ENCODE results near the gene SOX30.
A peak's percentile ranks its signal among the peaks of the same experiment; 100 is the strongest.
"Not testable (repeated sequence)": the region's sequence is repeated elsewhere in the genome, so short reads cannot be mapped to it uniquely, and the experiment has no call there.

Gene SOX30

DNA sequence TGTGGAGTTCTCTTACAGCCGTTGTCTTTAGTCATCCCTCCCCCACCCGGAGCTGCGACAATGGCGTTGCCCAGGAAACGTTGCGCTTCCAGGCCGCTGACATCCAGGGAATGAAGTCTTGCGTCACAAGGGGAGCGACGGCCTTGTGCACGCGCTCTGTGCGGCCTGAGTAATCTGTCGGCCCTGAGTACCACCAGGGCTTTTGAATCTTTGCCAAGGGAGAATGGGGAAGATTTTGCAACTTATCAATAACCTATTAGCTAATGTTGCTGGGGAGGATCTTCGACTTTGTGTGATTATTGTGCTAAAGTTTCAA, at the start of gene SOX30:
TSS of gene SOX30 (minus strand) at position 62 of the 316 bp plus-strand sequence. CDS start 360 bp downstream, outside the sequence.
- DNase-seq (ENCODE audit: low spot score) = no peak

DNA sequence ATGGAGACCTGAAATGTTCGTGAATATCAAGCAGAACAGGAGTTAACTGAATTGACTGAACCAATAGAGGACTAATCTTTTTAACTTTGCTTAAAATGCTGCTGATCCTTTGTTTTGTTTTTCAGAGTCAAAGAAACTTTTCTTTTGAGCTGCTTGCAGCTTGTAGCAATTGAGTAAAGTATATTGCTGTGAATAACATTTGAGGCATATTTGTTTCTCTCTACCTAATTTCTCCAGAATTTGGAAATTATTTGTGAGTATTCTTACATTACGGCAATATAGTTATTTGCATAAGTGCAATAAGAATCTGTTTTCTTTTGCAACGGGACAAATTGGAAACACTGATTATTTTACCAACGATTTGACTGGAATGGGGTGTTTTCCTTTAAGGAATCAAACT, 46.4 kb upstream of the SOX30 start:
- not testable (repeated sequence) for DNase-seq (ENCODE audit: low spot score)

DNA sequence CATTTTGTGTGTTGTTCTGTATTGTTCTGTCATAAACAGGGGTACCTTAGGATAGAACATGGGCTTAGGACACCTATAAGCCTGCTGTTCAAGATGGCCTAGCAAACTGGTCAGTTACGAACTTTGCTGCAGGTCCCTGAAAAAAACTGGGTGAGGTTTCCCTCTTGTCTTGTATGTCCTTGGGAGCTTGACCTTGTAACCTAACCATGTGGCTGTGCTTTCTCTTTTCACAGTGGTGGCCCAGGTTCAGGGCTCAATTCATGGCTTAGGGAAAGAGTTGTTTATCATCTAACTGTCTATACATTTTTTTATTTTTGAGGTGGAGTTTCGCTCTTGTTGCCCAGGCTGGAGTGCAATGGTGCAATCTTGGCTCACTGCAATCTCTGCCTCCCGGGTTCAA, 43.9 kb upstream of the SOX30 start:
- not testable (repeated sequence) for DNase-seq (ENCODE audit: low spot score)

DNA sequence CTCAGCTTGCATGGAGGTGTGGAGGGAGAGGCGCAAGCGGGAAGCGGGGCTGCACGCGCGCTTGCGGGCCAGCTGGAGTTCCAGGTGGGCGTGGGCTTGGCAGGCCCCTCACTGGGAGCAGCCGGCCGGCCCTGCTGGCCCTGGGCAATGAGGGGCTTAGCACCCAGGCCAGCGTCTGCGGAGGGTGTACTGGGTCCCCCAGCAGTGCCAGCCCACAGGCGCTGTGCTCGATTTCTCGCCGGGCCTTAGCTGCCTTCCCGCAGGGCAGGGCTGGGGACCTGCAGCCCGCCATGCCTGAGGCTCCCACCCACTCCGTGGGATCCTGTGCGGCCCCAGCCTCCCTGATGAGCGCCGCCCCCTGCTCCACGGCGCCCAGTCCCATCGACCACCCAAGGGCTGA, 41.6 kb upstream of the SOX30 start:
- not testable (repeated sequence) for DNase-seq (ENCODE audit: low spot score)

DNA sequence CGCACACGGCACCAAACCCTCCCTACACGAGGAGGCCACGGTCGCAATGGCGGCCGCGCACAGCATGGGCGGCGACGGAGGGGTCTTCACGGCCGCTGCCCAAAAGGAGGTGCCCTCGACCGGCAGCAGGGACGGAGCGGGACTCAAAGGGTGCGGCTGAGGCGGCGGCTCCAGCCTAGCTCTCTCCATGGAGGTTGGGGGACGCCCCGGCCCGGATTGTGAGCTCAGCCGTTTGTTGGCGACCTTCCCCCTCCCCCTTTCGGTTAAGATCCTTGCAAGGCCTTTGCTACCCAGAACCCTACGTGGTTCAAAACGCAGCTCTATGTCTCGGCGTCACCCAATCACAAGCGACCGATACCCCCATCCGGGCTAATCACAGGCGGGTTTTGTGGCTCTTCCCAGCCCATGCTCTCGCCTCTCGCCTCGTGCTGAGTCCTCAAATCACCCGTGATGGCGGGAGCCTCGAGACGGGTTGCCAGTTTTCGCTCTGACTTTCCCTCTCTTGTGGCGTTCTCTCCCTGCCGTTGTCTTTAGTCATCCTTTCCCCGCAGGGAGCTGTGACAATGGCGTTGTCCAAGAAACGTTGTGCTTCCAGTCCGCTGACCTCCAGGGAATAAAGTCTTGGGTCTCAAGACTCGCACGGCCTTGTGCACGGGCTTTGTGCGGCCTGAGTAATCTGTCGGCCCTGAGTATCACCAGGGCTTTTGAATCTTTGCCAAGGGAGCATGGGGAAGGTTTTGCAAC, 38.6 kb upstream of the SOX30 start:
- no peak for DNase-seq (ENCODE audit: low spot score)

DNA sequence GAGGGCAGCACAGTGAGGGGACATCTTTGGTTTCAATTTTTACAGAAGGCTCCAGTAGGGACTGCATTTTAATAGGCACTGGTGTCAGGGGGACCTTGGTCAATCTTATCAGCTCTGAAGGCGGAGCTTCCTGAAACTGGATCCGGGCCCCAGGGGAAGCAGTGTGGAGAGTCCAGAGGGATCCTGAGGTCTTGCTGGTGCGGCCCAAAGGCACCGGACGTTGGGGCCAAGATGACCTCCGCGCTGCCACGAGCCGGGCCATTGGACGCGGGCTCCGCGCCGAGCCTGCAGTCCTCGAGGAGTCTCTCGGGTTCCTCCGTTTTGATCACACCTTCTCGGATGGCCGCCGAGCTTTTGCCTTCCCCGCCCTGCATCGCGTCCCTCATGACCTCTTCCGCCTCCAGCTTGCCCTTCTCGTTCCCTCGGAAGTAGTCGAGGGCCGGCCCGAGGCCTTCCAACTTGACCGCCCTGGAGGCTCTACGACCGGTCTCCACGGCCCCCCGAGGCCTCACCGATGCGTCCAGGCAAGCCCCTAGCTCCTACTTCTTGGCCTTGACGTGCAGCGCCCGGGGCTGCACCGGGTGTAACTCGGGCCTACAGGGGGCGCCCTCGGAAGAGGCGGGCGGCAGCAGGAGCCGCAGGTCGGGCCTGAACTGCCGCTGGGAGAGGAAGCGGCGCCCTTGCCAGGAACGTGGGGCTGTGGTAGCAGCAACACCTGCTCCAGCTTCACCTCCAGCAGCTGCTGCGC, 37.9 kb upstream of the SOX30 start:
- no peak for DNase-seq (ENCODE audit: low spot score)

DNA sequence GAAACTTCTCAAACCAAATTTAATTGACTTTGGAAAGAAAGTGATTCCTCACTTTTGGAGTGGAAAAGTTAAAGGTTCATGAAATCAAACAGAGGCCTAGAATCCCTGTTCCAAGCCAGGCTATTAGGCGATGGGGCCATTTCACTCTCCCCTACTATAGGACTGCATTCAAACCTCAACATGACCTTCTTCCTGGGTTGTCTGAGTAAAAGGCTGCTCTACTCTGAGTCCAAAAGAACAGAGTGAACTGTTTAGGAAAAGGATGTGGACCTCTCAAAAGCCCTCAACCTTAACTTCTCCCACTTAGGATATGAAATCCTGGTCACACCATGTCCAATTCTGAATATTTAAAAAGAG, 34.9 kb upstream of the SOX30 start:
- DNase-seq (ENCODE audit: low spot score) = no peak

DNA sequence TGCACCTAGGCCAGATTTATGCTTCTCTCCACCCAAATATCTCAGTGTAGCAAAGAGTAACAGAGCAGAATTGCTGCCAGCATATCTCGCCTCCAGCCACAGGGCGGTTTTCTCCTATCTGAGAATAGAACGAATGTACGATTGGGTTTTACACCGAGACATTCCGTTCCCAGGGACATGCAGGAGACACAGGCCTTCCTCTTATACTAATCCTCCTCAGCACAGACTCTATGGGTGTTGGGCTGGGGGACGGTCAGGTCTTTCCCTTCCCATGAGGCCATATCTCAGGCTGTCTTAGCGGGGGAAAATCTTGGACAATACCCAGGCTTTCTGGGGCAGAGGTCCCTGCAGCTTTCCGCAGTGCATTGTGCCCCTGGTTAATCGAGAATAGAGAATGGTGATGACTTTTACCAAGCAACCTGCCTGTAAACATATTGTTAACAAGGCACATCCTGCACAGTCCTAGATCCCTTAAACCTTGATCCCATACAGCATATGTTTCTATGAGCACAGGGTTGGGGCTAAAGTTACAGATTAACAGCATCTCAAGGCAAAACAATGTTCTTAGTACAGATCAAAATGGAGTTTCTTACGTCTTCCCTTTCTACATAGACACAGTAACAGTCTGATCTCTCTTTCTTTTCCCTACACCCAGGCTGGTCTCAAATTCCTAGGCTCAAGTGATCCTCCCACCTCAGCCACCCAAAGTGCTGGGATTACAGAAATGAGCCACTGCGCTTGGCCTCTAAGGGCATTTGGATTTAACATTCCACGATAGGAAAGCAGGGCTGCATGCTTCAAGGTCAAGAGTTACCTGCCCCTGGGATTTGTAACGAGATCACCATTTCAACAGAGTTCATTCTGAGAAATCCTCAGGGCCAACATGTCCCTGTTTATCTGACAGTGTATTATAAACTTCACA, 34.3 kb upstream of the SOX30 start:
- not testable (repeated sequence) for DNase-seq (ENCODE audit: low spot score)

DNA sequence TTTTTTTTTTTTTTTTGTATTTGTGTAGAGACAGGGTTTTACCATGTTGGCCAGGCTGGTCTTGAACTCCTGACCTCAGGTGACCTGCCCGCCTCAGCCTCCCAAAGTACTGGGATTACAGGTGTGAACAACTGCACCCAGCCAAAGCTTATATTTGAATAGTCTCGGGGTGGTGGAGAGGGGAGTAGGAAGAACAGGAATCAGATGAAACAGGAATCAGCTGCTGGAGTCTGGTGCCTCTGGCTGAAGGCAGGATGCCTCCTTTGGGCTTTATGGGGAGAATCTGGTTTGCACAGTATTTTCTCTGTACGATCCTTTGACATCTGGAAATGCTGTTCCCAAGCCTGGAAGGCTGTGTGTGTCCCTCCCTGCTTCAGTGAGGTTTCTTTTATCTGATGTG, 30.0 kb upstream of the SOX30 start:
- DNase-seq (ENCODE audit: low spot score) = no peak

DNA sequence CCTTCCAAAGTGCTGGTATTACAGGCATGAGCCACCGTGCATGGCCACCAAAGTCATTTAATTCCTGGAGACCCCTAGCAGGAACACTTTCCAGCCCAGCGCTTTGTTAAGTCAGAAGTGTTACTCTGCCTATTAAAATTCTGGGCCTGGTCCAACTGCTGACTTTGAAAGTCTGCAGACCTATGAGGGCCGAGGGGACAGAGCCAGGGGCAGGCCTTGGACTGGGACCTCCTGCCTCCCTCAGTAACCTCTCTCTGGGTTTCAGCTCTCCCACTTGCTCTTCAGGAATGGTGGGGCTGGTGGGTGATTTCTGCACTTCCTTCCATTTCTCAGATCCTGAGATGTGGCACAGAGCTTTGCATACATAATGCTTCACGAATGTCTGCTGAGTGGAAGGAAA, 28.8 kb upstream of the SOX30 start:
- DNase-seq (ENCODE audit: low spot score) = no peak

DNA sequence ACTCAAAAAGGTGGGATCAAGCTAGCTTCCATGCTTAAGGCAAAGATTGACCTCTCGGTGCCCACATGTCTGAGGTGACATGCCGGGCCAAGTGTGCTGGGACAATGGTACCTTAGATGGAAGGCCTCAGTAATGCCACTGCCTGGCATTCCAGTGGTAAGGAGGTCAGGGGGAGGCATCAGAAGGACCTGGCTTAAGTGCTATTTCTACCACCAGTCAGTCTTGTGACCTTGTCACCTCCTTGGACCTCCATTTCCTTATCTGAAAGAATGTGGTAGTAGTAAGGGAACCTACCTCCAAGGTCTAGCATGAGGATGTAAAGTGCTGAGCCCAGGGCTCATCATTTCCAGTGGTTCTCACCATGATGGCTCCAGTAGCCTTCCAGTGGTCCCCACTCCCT, 28.0 kb upstream of the SOX30 start:
- DNase-seq (ENCODE audit: low spot score) = no peak

DNA sequence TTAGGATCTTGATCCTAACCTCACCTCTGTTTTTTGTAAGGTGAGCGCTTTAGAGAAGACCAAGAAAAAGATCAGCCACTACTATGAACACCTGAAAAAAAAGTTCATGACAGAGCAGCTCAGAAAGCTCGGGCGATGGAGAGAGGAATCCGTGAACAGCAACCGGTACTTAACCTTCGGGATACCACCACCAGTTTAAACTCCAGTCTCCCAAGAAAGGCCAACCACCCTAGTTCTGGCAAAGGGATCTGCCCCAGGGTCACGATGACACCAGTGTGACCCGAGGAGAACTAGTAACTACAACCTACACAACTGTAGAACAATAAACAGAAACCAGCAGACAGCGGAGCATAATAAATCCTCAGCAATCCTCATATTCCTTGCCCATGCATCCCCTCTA, 27.6 kb upstream of the SOX30 start:
- no peak for DNase-seq (ENCODE audit: low spot score)

DNA sequence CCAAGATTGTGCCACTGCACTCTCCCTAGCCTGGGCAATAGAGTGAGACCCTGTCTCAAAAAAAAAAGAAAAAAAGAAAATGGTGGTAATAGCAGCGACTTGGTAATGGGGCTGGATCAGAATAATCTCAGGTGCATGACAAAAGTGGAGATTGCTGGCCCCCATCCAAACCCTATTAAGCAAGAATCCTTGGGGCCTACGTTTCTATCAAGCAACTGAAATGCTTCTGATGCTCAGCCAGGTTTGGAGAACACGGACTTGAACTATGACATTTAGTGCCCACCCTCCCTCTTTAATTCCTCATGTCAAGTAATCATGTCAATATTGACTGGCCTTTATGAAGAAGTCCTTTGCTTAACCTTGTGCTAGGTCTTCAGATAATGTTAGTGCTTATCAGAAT, 25.7 kb upstream of the SOX30 start:
- DNase-seq (ENCODE audit: low spot score) = no peak

DNA sequence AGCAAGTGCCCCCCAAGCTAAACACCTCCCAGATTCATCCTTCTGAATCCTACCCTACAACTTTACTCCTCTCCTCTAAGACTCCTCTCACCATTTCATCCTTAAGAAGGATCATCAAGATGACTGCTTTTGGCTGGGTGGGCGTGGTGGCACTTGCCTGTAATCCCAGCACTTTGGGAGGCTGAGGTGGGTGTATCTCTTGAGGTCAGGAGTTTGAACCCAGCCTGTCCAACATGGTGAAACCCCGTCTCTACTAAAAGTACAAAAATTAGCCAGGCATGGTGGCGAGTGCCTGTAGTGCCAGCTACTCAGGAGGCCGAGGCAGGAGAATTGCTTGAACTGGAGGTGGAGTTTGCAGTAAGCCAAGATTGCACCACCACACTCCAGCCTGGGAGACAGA, 22.1 kb upstream of the SOX30 start:
- not testable (repeated sequence) for DNase-seq (ENCODE audit: low spot score)

DNA sequence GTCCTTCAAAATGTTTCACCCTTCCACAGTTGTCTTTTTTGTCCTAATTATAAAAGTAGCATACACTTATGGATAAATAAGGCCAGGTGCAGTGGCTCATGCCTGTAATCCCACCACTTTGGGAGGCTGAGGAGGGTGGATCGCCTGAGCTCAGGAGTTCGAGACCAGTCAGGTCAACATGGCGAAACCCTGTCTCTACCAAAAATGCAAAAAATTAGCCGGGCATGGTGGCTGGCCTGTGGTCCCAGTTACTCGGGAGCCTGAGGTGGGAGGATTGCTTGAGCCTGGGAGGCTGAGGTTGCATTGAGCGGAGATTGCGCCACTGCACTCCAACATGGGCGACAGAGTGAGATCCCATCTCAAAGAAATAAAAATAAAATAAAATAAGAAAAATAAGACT, 20.7 kb upstream of the SOX30 start:
- DNase-seq (ENCODE audit: low spot score) = no peak

DNA sequence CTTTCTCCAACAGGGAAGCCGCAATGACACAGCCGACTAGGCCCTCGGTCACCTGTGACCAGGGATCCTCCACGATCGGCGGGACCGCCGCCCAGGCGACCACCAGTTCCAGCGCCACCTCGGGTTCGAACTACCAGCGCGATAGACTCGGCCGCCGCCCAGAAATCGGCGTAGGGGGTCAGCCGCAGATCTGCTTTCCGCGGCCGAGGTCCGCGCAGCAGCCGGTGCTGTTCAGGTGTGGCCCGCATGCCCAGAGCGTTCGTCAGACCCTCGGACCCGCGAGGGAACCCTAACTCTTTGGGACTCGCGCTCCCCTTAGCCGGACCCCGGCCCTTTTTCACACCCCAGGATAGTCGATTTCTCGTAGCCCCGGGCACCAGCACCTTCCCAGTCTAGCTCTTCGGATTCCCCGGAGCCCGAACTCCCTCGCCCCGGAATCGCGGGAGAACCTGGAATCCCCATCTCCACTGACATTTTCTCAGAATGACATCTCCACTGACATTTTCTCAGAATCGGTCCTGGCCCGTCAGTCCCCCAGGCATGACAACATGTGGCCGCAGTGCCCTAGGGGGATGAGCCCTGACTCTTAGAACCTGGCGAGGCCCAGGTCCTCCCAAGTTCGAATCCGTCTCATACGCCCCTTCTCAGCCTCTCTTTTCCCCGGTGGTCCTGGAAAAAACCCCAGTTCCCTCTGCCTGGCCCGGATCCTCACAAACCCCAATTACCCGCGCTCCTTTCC, 19.5 kb upstream of the SOX30 start:
- DNase-seq (ENCODE audit: low spot score) = no peak

DNA sequence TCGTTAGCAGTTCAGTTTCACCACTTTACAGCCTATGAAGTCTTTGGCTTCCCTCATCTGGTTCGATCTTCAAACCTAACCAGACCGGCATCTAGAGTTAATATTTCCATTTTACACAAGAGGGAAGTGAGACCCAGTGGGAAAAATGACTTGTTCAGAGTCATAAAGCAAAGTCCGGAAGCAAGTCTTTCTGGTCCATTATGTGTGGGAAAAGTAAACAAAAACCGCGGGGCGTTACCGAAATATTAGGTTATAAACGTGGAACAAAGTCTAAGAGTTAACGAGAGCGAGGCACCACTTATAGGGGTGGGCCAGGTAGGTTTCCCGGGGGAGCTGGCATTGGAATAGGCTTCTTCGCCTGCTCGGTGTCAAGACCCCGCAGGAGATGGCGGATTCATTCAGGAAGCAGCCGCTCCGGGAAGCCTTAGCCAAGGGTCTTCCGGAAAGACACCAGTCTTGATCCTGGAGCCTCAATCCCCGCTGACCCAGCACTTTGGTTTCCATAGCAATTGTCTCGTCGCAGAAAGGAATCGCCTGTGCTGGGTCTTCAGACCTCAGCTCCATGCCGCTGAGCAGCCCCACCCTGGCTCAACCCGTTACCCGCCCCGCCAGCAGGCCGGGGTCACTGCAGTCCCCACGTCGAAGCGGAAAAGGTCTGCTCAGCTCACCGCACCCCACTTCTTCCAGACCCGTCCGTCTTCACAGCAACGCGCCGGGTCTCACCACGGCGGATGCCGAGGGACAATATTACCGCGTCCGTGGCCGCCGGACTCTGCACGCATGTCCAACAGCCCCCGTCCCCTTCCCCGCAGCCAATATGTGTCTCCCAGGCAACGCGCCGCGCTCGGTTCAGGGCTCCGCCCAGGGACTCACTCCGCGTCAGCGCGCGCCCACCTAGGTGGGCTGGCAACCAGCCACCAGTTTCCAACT, 18.7 kb upstream of the SOX30 start, which contains the start of gene C5orf52:
TSS of gene C5orf52 (plus strand) at position 872 of the 930 bp plus-strand sequence. CDS start 82 bp downstream, outside the sequence.
- peak; percentile 47 for DNase-seq (ENCODE audit: low spot score)

DNA sequence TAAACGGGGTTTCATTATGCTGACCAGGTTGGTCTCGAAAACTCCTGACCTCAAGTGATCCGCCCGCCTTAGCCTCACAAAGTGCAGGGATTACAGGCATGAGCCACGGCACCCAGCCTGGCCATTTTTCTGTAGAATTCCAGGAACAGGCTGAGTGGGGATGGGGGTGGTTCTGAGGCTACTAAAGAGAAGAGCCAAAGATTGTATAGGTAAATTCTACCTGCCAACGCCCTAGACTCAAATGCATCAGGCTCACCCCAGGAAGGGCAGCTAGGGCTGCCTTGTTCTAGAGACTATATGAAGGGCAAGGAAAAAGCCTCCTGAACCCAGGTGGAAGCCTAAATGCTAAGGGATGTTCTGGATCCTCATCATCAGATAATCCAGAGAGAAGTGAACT, 17.5 kb upstream of the SOX30 start:
- DNase-seq (ENCODE audit: low spot score) = no peak

DNA sequence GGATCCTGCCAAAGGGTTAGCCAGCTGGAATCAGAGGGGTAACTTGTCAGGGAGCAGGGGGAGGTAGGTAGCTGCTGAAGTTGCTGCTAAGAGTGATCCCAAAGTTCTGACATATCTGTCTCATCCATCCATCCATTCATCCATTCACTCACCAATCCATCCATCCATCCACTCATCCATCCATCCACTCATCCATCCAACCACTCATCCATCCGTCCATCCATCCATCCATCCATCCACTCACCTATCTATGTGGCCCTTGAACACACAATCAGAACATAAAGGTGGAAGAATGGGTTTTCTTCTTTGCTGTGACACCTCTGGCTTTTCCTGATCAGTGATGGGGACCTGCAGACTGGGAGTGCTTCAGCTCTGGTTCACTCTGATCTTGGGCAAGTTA, 16.1 kb upstream of the SOX30 start:
- no peak for DNase-seq (ENCODE audit: low spot score)

DNA sequence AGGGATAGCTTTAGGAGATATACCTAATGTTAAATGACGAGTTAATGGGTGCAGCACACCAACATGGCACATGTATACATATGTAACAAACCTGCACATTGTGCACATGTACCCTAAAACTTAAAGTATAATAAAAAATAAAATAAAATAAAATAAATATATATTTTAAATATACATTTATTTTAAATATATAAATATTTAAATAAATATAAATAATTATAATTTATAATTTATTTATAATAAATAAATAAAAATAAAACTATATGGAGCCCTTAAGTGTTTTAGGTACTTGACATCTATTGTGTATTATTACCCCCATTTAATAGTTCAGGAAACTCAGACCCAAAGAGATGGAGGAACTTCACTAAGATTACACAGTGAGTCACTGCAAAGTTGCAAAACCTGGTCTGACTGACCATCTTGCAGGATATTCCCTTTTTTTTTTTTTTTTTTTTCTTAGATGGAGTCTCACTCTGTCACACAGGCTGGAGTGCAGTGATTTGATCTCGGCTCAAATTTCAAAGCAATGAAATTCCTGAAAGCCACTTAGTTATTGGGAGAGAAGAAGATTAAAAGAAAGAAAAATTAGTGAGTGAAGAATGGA, 13.3 kb upstream of the SOX30 start:
- DNase-seq (ENCODE audit: low spot score) = no peak
